Daoy (cell line): Measurements from ENCODE around the gene MAGOHB. TPM values are rescaled to one million over a fixed set of nuclear protein-coding genes. Genes with fewer than 3 reads are reported as not detected.
"Not testable (repeated sequence)": the region's sequence is repeated elsewhere in the genome, so short reads cannot be mapped to it uniquely, and the experiment has no call there.

Source experiments
- DNase-seq: peaks from one replicate; pipeline ENCODE4 v3.0.0-alpha.2; 2015; ENCODE audit warnings: low read depth
- total RNA-seq: library from RNA; depleted of rRNA; stranded (reverse); fragments of >200 nt; shearing (Covaris generic); gene quantifications from 2 replicates; pipeline ENCODE4 v1.2.3, GENCODE V29; 2014; rRNA removed

Gene MAGOHB
- 22.8 and 32.1 TPM in 2 replicates for total RNA-seq

GRCh38 chr12:10613349-10614055 lies at the start of gene MAGOHB:
MAGOHB (minus strand) TSS chr12:10613609; CDS start chr12:10613532, 77 bp downstream.
- DNase-seq, result peak; percentile 91

GRCh38 chr12:10661338-10661737 lies 47.9 kb upstream of the MAGOHB start:
- no peak for DNase-seq

GRCh38 chr12:10654003-10654402 lies 40.6 kb upstream of the MAGOHB start:
- DNase-seq, result no peak

- no peak for DNase-seq
Observed at GRCh38 chr12:10652192-10652591, 38.8 kb upstream of the MAGOHB start.

- DNase-seq, result not testable (repeated sequence)
Observed at GRCh38 chr12:10646576-10646975, 33.2 kb upstream of the MAGOHB start.

GRCh38 chr12:10645910-10646309 lies 32.5 kb upstream of the MAGOHB start:
- no peak for DNase-seq

GRCh38 chr12:10641735-10642500 lies 28.5 kb upstream of the MAGOHB start:
- peak; percentile 13 for DNase-seq

- DNase-seq, result no peak
Observed at GRCh38 chr12:10638728-10639127, 25.3 kb upstream of the MAGOHB start.

GRCh38 chr12:10636611-10637010 lies 23.2 kb upstream of the MAGOHB start:
- no peak for DNase-seq

GRCh38 chr12:10636124-10636523 lies 22.7 kb upstream of the MAGOHB start:
- DNase-seq, result no peak

- no peak for DNase-seq
Observed at GRCh38 chr12:10635306-10635705, 21.9 kb upstream of the MAGOHB start.

- DNase-seq, result peak; percentile 27
Observed at GRCh38 chr12:10634427-10634826, 21.0 kb upstream of the MAGOHB start.

GRCh38 chr12:10633541-10633940 lies 20.1 kb upstream of the MAGOHB start:
- no peak for DNase-seq

GRCh38 chr12:10632226-10632625 lies 18.8 kb upstream of the MAGOHB start:
- no peak for DNase-seq

- DNase-seq, result no peak
Observed at GRCh38 chr12:10624605-10625004, 11.2 kb upstream of the MAGOHB start.

- DNase-seq, result no peak
Observed at GRCh38 chr12:10623131-10623530, 9.7 kb upstream of the MAGOHB start.

- DNase-seq, result no peak
Observed at GRCh38 chr12:10621278-10621677, 7.9 kb upstream of the MAGOHB start.

- no peak for DNase-seq
Observed at GRCh38 chr12:10620078-10620779, 6.8 kb upstream of the MAGOHB start.

- peak; percentile 47 for DNase-seq
Observed at GRCh38 chr12:10618338-10618987, 5.1 kb upstream of the MAGOHB start.

- DNase-seq, result no peak
Observed at GRCh38 chr12:10617863-10618262, 4.5 kb upstream of the MAGOHB start.

GRCh38 chr12:10615532-10615931 lies 2.1 kb upstream of the MAGOHB start:
- peak; percentile 34 for DNase-seq

- DNase-seq, result no peak
Observed at GRCh38 chr12:10614056-10614370, 604 bp upstream of the MAGOHB start.
